PC-9 (cell line): ENCODE results near the gene TBX22. TPM values are rescaled to one million over a fixed set of nuclear protein-coding genes. Genes with fewer than 3 reads are reported as not detected.

ENCODE experiments used
- BruUV-seq: library from RNA; stranded (reverse); fragments of 400-500 nt; replicated peaks from 2 replicates; lab custom pipeline; 2021; lab: Mats Ljungman, UMichigan
- CTCF ChIA-PET: fragments of 300-600 bp; sonication (Branson Sonifier 250); formaldehyde crosslinking; loops from one replicate; lab custom pipeline; 2022; ENCODE audit warnings: antibody characterized with exemption; lab: Charles Lee
- POLR2A ChIA-PET: fragments of 300-600 bp; sonication (Branson Sonifier 250); formaldehyde crosslinking; loops from one replicate; lab custom pipeline; 2022; ENCODE audit warnings: antibody characterized with exemption; ENCODE audit not compliant: unreplicated experiment; lab: Charles Lee
- DNase-seq, 2 experiments: peaks; one replicate each; pipeline versions ENCODE4 v3.0.0 to v3.0.0-alpha.2; 2015 to 2022; ENCODE audit warnings: mixed read lengths in 1 of 2
- H2AFZ ChIP-seq: fragments of 200-600 bp; sonication (generic); 2 replicates; pipeline ENCODE4 v1.8.1; 2017; ENCODE audit warnings: antibody characterized with exemption
- H3F3A ChIP-seq: fragments of 200-600 bp; sonication (generic); 2 replicates; pipeline ENCODE4 v1.8.1; 2017; ENCODE audit warnings: antibody characterized with exemption, mild to moderate bottlenecking, low read depth; ENCODE audit not compliant: insufficient read depth
- H3K27ac ChIP-seq: fragments of 200-600 bp; sonication (generic); 2 replicates; pipeline ENCODE4 v1.6.1; 2016; ENCODE audit warnings: mixed run types
- H3K27me3 ChIP-seq: fragments of 200-600 bp; sonication (generic); 2 replicates; pipeline ENCODE4 v1.6.1; 2016; ENCODE audit warnings: low read depth, mixed run types; ENCODE audit not compliant: insufficient read depth
- H3K36me3 ChIP-seq: fragments of 200-600 bp; sonication (generic); 2 replicates; pipeline ENCODE4 v1.6.1; 2016; ENCODE audit warnings: low read depth, mixed run types
- H3K4me1 ChIP-seq: fragments of 200-600 bp; sonication (generic); replicated peaks from 2 replicates; pipeline ENCODE4 v1.6.1; 2016; ENCODE audit warnings: mixed run types; ENCODE audit not compliant: insufficient read depth
- H3K4me2 ChIP-seq: fragments of 200-600 bp; sonication (generic); 2 replicates; pipeline ENCODE4 v1.6.1; 2017; ENCODE audit warnings: mixed run types
- H3K4me3 ChIP-seq: fragments of 200-600 bp; sonication (generic); 2 replicates; pipeline ENCODE4 v1.6.1; 2016; ENCODE audit warnings: mixed run types
- H3K79me2 ChIP-seq: fragments of 200-600 bp; sonication (generic); 2 replicates; pipeline ENCODE4 v1.6.1; 2017; ENCODE audit warnings: low read depth, mixed run types
- H3K9me2 ChIP-seq: fragments of 200-600 bp; sonication (generic); 2 replicates; pipeline ENCODE4 v1.8.1; 2017; ENCODE audit warnings: mild to moderate bottlenecking; ENCODE audit not compliant: insufficient read depth
- H3K9me3 ChIP-seq: fragments of 200-600 bp; sonication (generic); 2 replicates; pipeline ENCODE4 v1.8.1; 2016; ENCODE audit warnings: low read depth; ENCODE audit not compliant: insufficient read depth
- H4K20me1 ChIP-seq: fragments of 200-600 bp; sonication (generic); 2 replicates; pipeline ENCODE4 v1.8.1; 2017; ENCODE audit not compliant: insufficient read depth
- EZH2 ChIP-seq: fragments of 200-600 bp; sonication (generic); IDR thresholded peaks from 2 replicates; pipeline ENCODE4 v1.8.0; 2017; ENCODE audit warnings: antibody characterized with exemption, low read depth
- intact Hi-C: fragments of 100-400 bp; cut with micrococcal nuclease; formaldehyde crosslinking; loops from one replicate; pipeline ENCODE4 v1.10.0; 2022; ENCODE audit not compliant: unreplicated experiment
- total RNA-seq: library from RNA; stranded (reverse); gene quantifications from 2 replicates; pipeline ENCODE4 v1.2.3, GENCODE V29; 2021
- TF ChIP-seq, protein P1 (sequence below): fragments of 200-600 bp; sonication (generic); conservative IDR thresholded peaks from 2 replicates; pipeline ENCODE4 v1.6.1; 2017; ENCODE audit warnings: mixed run types, antibody characterized with exemption, mild to moderate bottlenecking, moderate library complexity

TBX22 gene
- total RNA-seq, 1 experiment from 2014 or later, result not detected

DNA sequence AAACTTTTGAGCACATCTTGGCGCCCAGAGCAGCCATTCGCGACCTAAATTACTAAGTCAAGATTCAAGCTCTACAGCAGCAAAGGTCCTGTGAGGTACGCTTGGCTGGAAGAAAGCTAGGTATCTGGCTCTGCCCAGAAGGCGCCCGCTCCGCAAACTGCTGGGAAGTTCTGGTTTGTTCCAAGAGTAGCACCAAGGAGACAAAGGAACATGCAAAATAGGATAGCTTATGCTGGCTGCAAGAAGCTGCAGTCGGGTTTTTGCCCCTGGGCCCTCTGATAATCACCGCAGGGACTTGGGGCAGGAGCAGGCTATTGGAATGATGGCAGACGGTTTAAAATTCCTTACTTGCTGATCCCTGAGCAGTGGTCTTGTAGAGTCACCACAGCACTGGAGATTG, 3.0 kb upstream of the TBX22 start:
- intact Hi-C loops, result no loop called here
- Histone ChIP-seq H2AFZ (no peak overlapping the region), H3K4me1 (no peaks in the 10 kb centered on the region), H3K36me3 (no peaks in the 10 kb centered on the region), H3K27ac (no peak overlapping the region), H3K79me2 (no peaks in the 10 kb centered on the region), H3K4me3 (no peak overlapping the region), H3K4me2 (no peak overlapping the region), H4K20me1 (no peaks in the 10 kb centered on the region), H3K27me3 (0 out of 2 replicates have a peak, but pooled peaks cover 9% of the 10 kb centered on the region), H3K9me2 (no peaks in the 10 kb centered on the region), H3F3A (no peaks in the 10 kb centered on the region), H3K9me3 (no peaks in the 10 kb centered on the region)
- no peak for TF ChIP-seq EZH2
- TF ChIP-seq, protein P1, sequence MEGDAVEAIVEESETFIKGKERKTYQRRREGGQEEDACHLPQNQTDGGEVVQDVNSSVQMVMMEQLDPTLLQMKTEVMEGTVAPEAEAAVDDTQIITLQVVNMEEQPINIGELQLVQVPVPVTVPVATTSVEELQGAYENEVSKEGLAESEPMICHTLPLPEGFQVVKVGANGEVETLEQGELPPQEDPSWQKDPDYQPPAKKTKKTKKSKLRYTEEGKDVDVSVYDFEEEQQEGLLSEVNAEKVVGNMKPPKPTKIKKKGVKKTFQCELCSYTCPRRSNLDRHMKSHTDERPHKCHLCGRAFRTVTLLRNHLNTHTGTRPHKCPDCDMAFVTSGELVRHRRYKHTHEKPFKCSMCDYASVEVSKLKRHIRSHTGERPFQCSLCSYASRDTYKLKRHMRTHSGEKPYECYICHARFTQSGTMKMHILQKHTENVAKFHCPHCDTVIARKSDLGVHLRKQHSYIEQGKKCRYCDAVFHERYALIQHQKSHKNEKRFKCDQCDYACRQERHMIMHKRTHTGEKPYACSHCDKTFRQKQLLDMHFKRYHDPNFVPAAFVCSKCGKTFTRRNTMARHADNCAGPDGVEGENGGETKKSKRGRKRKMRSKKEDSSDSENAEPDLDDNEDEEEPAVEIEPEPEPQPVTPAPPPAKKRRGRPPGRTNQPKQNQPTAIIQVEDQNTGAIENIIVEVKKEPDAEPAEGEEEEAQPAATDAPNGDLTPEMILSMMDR, result no peak
- CTCF ChIA-PET, result no interaction called here
- BruUV-seq, result no TSS peak
- POLR2A ChIA-PET, result no interaction called here
- DNase-seq, result no peak

DNA sequence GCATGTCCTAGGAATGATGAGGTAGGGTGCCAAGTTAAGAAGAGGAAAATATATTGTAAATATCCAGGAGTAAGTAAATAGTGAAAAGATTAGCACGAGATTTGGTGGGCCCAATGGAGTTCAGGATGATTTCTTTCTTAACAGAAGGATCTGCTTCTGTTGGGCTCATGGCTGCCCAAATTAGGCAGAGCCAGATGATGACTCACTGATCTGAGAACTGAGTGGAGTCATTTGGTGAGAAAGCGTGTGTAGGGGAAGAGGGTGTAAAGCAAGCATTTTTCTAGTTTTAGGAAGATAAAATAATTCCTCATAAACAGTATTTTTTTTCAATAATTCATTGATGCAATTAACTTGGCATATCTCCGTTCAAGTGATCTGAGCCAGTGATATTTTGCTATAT, 1.6 kb downstream of the TBX22 start:
- H3K9me3 ChIP-seq, result no peaks in the 10 kb centered on the region
- 0 out of 2 replicates have a peak, but pooled peaks cover 8% of the 10 kb centered on the region for H3K27me3 ChIP-seq
- H3K9me2 ChIP-seq, result no peaks in the 10 kb centered on the region
- H3K27ac ChIP-seq, result no peak overlapping the region
- DNase-seq, result no peak
- H3K36me3 ChIP-seq, result no peaks in the 10 kb centered on the region
- no peak overlapping the region for H2AFZ ChIP-seq
- no peak overlapping the region for H3K4me2 ChIP-seq
- H3K4me3 ChIP-seq, result no peak overlapping the region
- H4K20me1 ChIP-seq, result no peaks in the 10 kb centered on the region
- no peaks in the 10 kb centered on the region for H3K79me2 ChIP-seq
- H3K4me1 ChIP-seq, result no peaks in the 10 kb centered on the region
- ChIA-PET POLR2A (no interaction called here), CTCF (no interaction called here)
- TF ChIP-seq, protein P1, result no peak
- no peak for TF ChIP-seq EZH2
- no peaks in the 10 kb centered on the region for H3F3A ChIP-seq
- intact Hi-C loops, result no loop called here
- BruUV-seq, result no TSS peak

DNA sequence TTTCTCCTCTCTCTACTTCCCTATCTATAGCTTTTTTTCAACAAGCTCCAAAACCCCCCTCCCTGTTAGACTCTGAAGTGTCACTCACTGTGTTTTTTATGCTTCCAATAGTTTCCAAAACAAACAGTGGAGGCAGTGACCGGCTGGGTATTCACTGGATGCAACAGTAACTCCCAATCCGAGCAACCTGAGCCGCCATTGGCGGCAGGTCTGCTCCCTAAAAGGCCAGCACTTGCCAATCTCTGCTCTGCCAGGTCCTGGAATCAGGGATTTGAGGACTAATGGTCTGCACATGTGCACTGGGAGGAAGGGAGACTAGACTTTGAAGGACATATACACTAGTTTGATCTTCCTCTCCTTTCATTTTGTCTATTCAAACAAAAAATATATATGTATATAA, 7.1 kb downstream of the TBX22 start:
- DNase-seq, result no peak
- Histone ChIP-seq H3K9me3 (no peaks in the 10 kb centered on the region), H4K20me1 (no peaks in the 10 kb centered on the region), H3K27me3 (0 out of 2 replicates have a peak, but pooled peaks cover 3% of the 10 kb centered on the region), H3K9me2 (no peaks in the 10 kb centered on the region), H3K4me3 (no peak overlapping the region), H3K79me2 (no peaks in the 10 kb centered on the region), H3K4me2 (no peak overlapping the region), H3F3A (no peaks in the 10 kb centered on the region), H2AFZ (no peak overlapping the region), H3K4me1 (no peaks in the 10 kb centered on the region), H3K27ac (no peak overlapping the region), H3K36me3 (no peaks in the 10 kb centered on the region)
- intact Hi-C loops, result no loop called here
- POLR2A ChIA-PET, result no interaction called here
- TF ChIP-seq EZH2, result no peak
- TF ChIP-seq, protein P1, result no peak
- no TSS peak for BruUV-seq
- CTCF ChIA-PET, result no interaction called here
